Measurements from ENCODE around the gene SCN8A. TPM values are rescaled to one million over a fixed set of nuclear protein-coding genes. Genes with fewer than 3 reads are reported as not detected.

Gene SCN8A
- total RNA-seq, 1 donor from 2014 or later: 2.0 TPM

GRCh38 chr12:51740536-51740935 is 149.5 kb downstream of the SCN8A start:
- no peaks in the 10 kb centered on the region for H3K27me3 ChIP-seq
- no peak overlapping the region for H3K4me3 ChIP-seq
- H3K9me3 ChIP-seq: no peaks in the 10 kb centered on the region
- H3K27ac ChIP-seq: no peak overlapping the region
- intact Hi-C loops (cut with DNase I): no loop called here
- TF ChIP-seq CTCF (IDR thresholded peaks at IDR 0.05): no peak
- DNase-seq (ENCODE audit: low spot score in 2 of 2): no peak
- no peaks in the 10 kb centered on the region for H3K36me3 ChIP-seq
- H3K4me1 ChIP-seq: no peaks in the 10 kb centered on the region

GRCh38 chr12:51744235-51744634 is 153.2 kb downstream of the SCN8A start:
- no peak for DNase-seq (ENCODE audit: low spot score in 2 of 2)
- H3K27me3 ChIP-seq: no peaks in the 10 kb centered on the region
- intact Hi-C loops (cut with DNase I): loop anchor here (2.0 kb wide), 1 partner anchor 43 kb away; no protein-coding TSS in a partner anchor
- no peak for TF ChIP-seq CTCF (IDR thresholded peaks at IDR 0.05)
- H3K27ac ChIP-seq: no peak overlapping the region
- H3K9me3 ChIP-seq: no peaks in the 10 kb centered on the region
- H3K4me3 ChIP-seq: no peak overlapping the region
- no peaks in the 10 kb centered on the region for H3K36me3 ChIP-seq
- no peaks in the 10 kb centered on the region for H3K4me1 ChIP-seq

- DNase-seq (ENCODE audit: low spot score in 2 of 2): no peak
- TF ChIP-seq CTCF (IDR thresholded peaks at IDR 0.05): no peak
- intact Hi-C loops (cut with DNase I): loop anchor here (2.0 kb wide), 1 partner anchor 44 kb away; no protein-coding TSS in a partner anchor
These were observed 153.9 kb downstream of the SCN8A start for GRCh38 chr12:51744957-51745356.

GRCh38 chr12:51746416-51746815 is 155.4 kb downstream of the SCN8A start:
- intact Hi-C loops (cut with DNase I): no loop called here
- TF ChIP-seq CTCF (IDR thresholded peaks at IDR 0.05): no peak
- Histone ChIP-seq H3K27me3 (no peaks in the 10 kb centered on the region), H3K4me1 (no peaks in the 10 kb centered on the region), H3K36me3 (no peaks in the 10 kb centered on the region), H3K4me3 (no peak overlapping the region), H3K9me3 (no peaks in the 10 kb centered on the region), H3K27ac (no peak overlapping the region)
- DNase-seq (ENCODE audit: low spot score in 2 of 2): no peak

More at GRCh38 chr12:51744957-51745356, 153.9 kb downstream of the SCN8A start:
- Histone ChIP-seq H3K4me1 (no peaks in the 10 kb centered on the region), H3K27ac (no peak overlapping the region), H3K36me3 (no peaks in the 10 kb centered on the region), H3K27me3 (no peaks in the 10 kb centered on the region), H3K9me3 (no peaks in the 10 kb centered on the region), H3K4me3 (no peak overlapping the region)

GRCh38 chr12:51748235-51748634 is 157.2 kb downstream of the SCN8A start:
- Histone ChIP-seq H3K36me3 (no peaks in the 10 kb centered on the region), H3K4me1 (no peaks in the 10 kb centered on the region), H3K27me3 (no peaks in the 10 kb centered on the region), H3K9me3 (no peaks in the 10 kb centered on the region), H3K4me3 (no peak overlapping the region), H3K27ac (no peak overlapping the region)
- no peak for DNase-seq (ENCODE audit: low spot score in 2 of 2)
- intact Hi-C loops (cut with DNase I): no loop called here
- no peak for TF ChIP-seq CTCF (IDR thresholded peaks at IDR 0.05)
